BLaER1 treated with 17β-estradiol and CSF1 and Interleukin-3, amounts not matched to agents 10 nM and 100 nM (cell line): ENCODE data around the gene RHOU.
A peak's percentile ranks its signal among the peaks of the same experiment; 100 is the strongest.

Experiments
- H3K27ac ChIP-seq, 11 experiments: shearing (Covaris generic); formaldehyde crosslinking; 2 replicates each; pipeline ENCODE4 v1.8.1; 2022
- H3K27me3 ChIP-seq, 11 experiments: shearing (Covaris generic); formaldehyde crosslinking; 2 replicates each; pipeline ENCODE4 v1.8.1; 2022
- H3K36me3 ChIP-seq, 11 experiments: shearing (Covaris generic); formaldehyde crosslinking; 2 replicates each; pipeline ENCODE4 v1.8.1; 2022
- H3K4me1 ChIP-seq, 10 experiments: shearing (Covaris generic); formaldehyde crosslinking; 2 replicates each; pipeline ENCODE4 v1.8.1; 2022
- H3K4me2 ChIP-seq, 11 experiments: shearing (Covaris generic); formaldehyde crosslinking; 2 replicates each; pipeline ENCODE4 v1.8.1; 2022
- H3K4me3 ChIP-seq, 10 experiments: shearing (Covaris generic); formaldehyde crosslinking; 2 replicates each; pipeline ENCODE4 v1.8.1; 2022
- H3K9ac ChIP-seq, 11 experiments: shearing (Covaris generic); formaldehyde crosslinking; 2 replicates each; pipeline ENCODE4 v1.8.1; 2022
- H3K9me3 ChIP-seq, 11 experiments: shearing (Covaris generic); formaldehyde crosslinking; replicated peaks in 1 of 11; 2 replicates each; pipeline ENCODE4 v1.8.1; 2022
- H4K20me1 ChIP-seq, 11 experiments: shearing (Covaris generic); formaldehyde crosslinking; 2 replicates each; pipeline ENCODE4 v1.8.1; 2022
- Cebpa-rat ChIP-seq, 11 experiments: shearing (Covaris generic); IDR thresholded peaks; 2 replicates each; pipeline ENCODE4 v1.8.1; 2022

Gene RHOU

GRCh38 chr1:228698017-228698329, 37.3 kb upstream of the RHOU start:
- Histone ChIP-seq H4K20me1 (no peaks in the 10 kb centered on the region), H3K27me3 (no peaks in the 10 kb centered on the region), H3K9ac (no peak overlapping the region), H3K4me1 (peaks cover 0 to 8% (median 0%) of the 10 kb centered on the region in 10 experiments; a peak in 4 of 20 replicates), H3K27ac (no peak overlapping the region), H3K36me3 (no peaks in the 10 kb centered on the region), H3K4me2 (no peak overlapping the region; a peak in 1 of 22 replicates), H3K9me3 (peaks cover 0 to 9% (median 3%) of the 10 kb centered on the region in 11 experiments; a peak in 4 of 22 replicates), H3K4me3 (no peak overlapping the region)
- TF ChIP-seq Cebpa-rat (IDR thresholded peaks at IDR 0.05), result no peak

GRCh38 chr1:228702433-228702832, 32.8 kb upstream of the RHOU start:
- Histone ChIP-seq H3K4me2 (no peak overlapping the region), H4K20me1 (no peaks in the 10 kb centered on the region), H3K27ac (no peak overlapping the region), H3K9me3 (peaks cover 0 to 11% (median 3%) of the 10 kb centered on the region in 11 experiments; a peak in 4 of 22 replicates), H3K9ac (no peak overlapping the region), H3K4me3 (no peak overlapping the region), H3K36me3 (no peaks in the 10 kb centered on the region), H3K4me1 (peaks cover 0 to 3% (median 0%) of the 10 kb centered on the region in 10 experiments; a peak in 3 of 20 replicates), H3K27me3 (no peaks in the 10 kb centered on the region)
- TF ChIP-seq Cebpa-rat (IDR thresholded peaks at IDR 0.05), result no peak

GRCh38 chr1:228706305-228706704, 29.0 kb upstream of the RHOU start:
- no peaks in the 10 kb centered on the region for H3K4me1 ChIP-seq
- H3K27me3 ChIP-seq, result no peaks in the 10 kb centered on the region
- H3K36me3 ChIP-seq, result no peaks in the 10 kb centered on the region
- no peak overlapping the region for H3K4me3 ChIP-seq
- no peak for TF ChIP-seq Cebpa-rat (IDR thresholded peaks at IDR 0.05)
- H3K4me2 ChIP-seq, result no peak overlapping the region
- no peaks in the 10 kb centered on the region for H4K20me1 ChIP-seq
- no peak overlapping the region for H3K27ac ChIP-seq
- peaks cover 0 to 11% (median 3%) of the 10 kb centered on the region in 11 experiments; a peak in 4 of 22 replicates for H3K9me3 ChIP-seq
- no peak overlapping the region for H3K9ac ChIP-seq

GRCh38 chr1:228717081-228717480, 18.2 kb upstream of the RHOU start:
- Histone ChIP-seq H3K9ac (no peak overlapping the region), H3K4me3 (no peak overlapping the region), H3K4me1 (no peaks in the 10 kb centered on the region), H3K36me3 (no peaks in the 10 kb centered on the region), H3K4me2 (no peak overlapping the region), H3K27me3 (no peaks in the 10 kb centered on the region), H4K20me1 (no peaks in the 10 kb centered on the region), H3K27ac (no peak overlapping the region), H3K9me3 (no peaks in the 10 kb centered on the region)
- TF ChIP-seq Cebpa-rat (IDR thresholded peaks at IDR 0.05), result no peak

- H3K27me3 ChIP-seq, result no peaks in the 10 kb centered on the region
- no peak overlapping the region for H3K4me2 ChIP-seq
- no peak overlapping the region for H3K27ac ChIP-seq
- H3K36me3 ChIP-seq, result no peaks in the 10 kb centered on the region
- peaks cover 0 to 4% (median 3%) of the 10 kb centered on the region in 10 experiments; a peak in 9 of 20 replicates for H3K4me1 ChIP-seq
- no peak overlapping the region for H3K9ac ChIP-seq
- H3K4me3 ChIP-seq, result no peak overlapping the region
- TF ChIP-seq Cebpa-rat (IDR thresholded peaks at IDR 0.05), result no peak
- no peaks in the 10 kb centered on the region for H4K20me1 ChIP-seq
- no peaks in the 10 kb centered on the region for H3K9me3 ChIP-seq
Observed at GRCh38 chr1:228721407-228721806, 13.9 kb upstream of the RHOU start.

GRCh38 chr1:228723287-228723686, 12.0 kb upstream of the RHOU start:
- peaks cover 0 to 22% (median 5%) of the 10 kb centered on the region in 10 experiments; a peak in 11 of 20 replicates for H3K4me1 ChIP-seq
- H3K36me3 ChIP-seq, result no peaks in the 10 kb centered on the region
- no peak overlapping the region for H3K27ac ChIP-seq
- H3K9ac ChIP-seq, result no peak overlapping the region
- TF ChIP-seq Cebpa-rat (IDR thresholded peaks at IDR 0.05), result no peak
- no peaks in the 10 kb centered on the region for H3K27me3 ChIP-seq
- H3K9me3 ChIP-seq, result no peaks in the 10 kb centered on the region
- H3K4me2 ChIP-seq, result no peak overlapping the region
- no peak overlapping the region for H3K4me3 ChIP-seq
- H4K20me1 ChIP-seq, result no peaks in the 10 kb centered on the region

- TF ChIP-seq Cebpa-rat (IDR thresholded peaks at IDR 0.05), result no peak
- Histone ChIP-seq H3K27ac (no peak overlapping the region), H3K4me3 (no peak overlapping the region), H3K4me2 (no peak overlapping the region), H3K27me3 (no peaks in the 10 kb centered on the region), H3K9ac (no peak overlapping the region), H3K4me1 (peaks cover 0 to 22% (median 5%) of the 10 kb centered on the region in 10 experiments; a peak in 11 of 20 replicates), H3K9me3 (no peaks in the 10 kb centered on the region), H4K20me1 (no peaks in the 10 kb centered on the region), H3K36me3 (no peaks in the 10 kb centered on the region)
Observed at GRCh38 chr1:228723921-228724320, 11.4 kb upstream of the RHOU start.

GRCh38 chr1:228725178-228725577, 10.1 kb upstream of the RHOU start:
- H3K9me3 ChIP-seq, result no peaks in the 10 kb centered on the region
- no peaks in the 10 kb centered on the region for H3K27me3 ChIP-seq
- H3K27ac ChIP-seq, result no peak overlapping the region
- no peaks in the 10 kb centered on the region for H4K20me1 ChIP-seq
- no peaks in the 10 kb centered on the region for H3K36me3 ChIP-seq
- no peak for TF ChIP-seq Cebpa-rat (IDR thresholded peaks at IDR 0.05)
- no peak overlapping the region for H3K9ac ChIP-seq
- H3K4me2 ChIP-seq, result no peak overlapping the region
- H3K4me3 ChIP-seq, result no peak overlapping the region
- H3K4me1 ChIP-seq, result peaks cover 0 to 22% (median 5%) of the 10 kb centered on the region in 10 experiments; a peak in 11 of 20 replicates

GRCh38 chr1:228727681-228728171, 7.6 kb upstream of the RHOU start:
- H3K4me2 ChIP-seq, result peak overlapping the region in 2 of 11 experiments; percentile 53 to 66; a peak in 4 of 22 replicates
- TF ChIP-seq Cebpa-rat (IDR thresholded peaks at IDR 0.05), result no peak
- no peak overlapping the region for H3K9ac ChIP-seq
- no peak overlapping the region for H3K4me3 ChIP-seq
- H3K9me3 ChIP-seq, result no peaks in the 10 kb centered on the region
- H3K4me1 ChIP-seq, result peaks cover 0 to 22% (median 5%) of the 10 kb centered on the region in 10 experiments; a peak in 11 of 20 replicates
- no peaks in the 10 kb centered on the region for H3K36me3 ChIP-seq
- H3K27me3 ChIP-seq, result 0 out of 22 replicates have a peak, but pooled peaks cover 0 to 4% (median 0%) of the 10 kb centered on the region in 11 experiments
- H4K20me1 ChIP-seq, result no peaks in the 10 kb centered on the region
- H3K27ac ChIP-seq, result no peak overlapping the region

- Histone ChIP-seq H3K4me1 (peaks cover 0 to 19% (median 7%) of the 10 kb centered on the region in 10 experiments; a peak in 12 of 20 replicates), H3K9me3 (no peaks in the 10 kb centered on the region), H3K4me3 (no peak overlapping the region), H3K36me3 (peaks cover 0 to 3% (median 0%) of the 10 kb centered on the region in 11 experiments; a peak in 1 of 22 replicates), H3K4me2 (no peak overlapping the region), H4K20me1 (peaks cover 0 to 6% (median 0%) of the 10 kb centered on the region in 11 experiments; a peak in 5 of 22 replicates), H3K9ac (no peak overlapping the region), H3K27me3 (peaks cover 0 to 48% (median 43%) of the 10 kb centered on the region in 11 experiments; a peak in 21 of 22 replicates), H3K27ac (no peak overlapping the region)
- no peak for TF ChIP-seq Cebpa-rat (IDR thresholded peaks at IDR 0.05)
Observed at GRCh38 chr1:228732426-228732825, 2.9 kb upstream of the RHOU start.
